ENCODE measurements around the gene CEMIP.

CEMIP gene

DNA sequence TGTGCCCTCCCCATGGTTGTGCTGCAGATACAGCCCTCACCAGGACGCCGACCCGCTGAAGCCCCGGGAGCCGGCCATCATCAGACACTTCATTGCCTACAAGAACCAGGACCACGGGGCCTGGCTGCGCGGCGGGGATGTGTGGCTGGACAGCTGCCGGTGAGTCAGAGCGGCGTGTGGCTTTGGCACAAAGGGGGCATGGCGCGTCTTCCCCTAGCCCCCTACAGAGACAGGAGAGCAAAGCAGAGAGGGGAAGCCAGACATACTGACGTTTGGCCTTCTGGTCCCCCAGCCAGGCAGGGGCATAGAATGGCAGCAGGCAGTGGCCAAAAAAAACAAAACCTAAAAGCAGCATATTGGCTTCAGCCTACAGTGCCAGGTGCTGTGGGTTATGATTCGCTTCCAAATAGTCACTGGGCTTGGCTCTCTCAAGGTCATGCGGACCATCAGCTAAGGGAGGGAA, 146.5 kb downstream of the CEMIP start:
- peaks cover 5 to 9% of the 10 kb centered on the region in 2 donors for H3K36me3 ChIP-seq (ENCODE audit: control insufficient read depth in 2 of 2, insufficient read depth in 2 of 2, low read length in 2 of 2)
- H3K4me1 ChIP-seq (ENCODE audit: control insufficient read depth, insufficient read depth, low read length) = peaks cover 2% of the 10 kb centered on the region
- H3K9ac ChIP-seq (ENCODE audit: low read length in 2 of 2) = no peak overlapping the region
- H3K27ac ChIP-seq (ENCODE audit: low read length) = no peak overlapping the region
- no peaks in the 10 kb centered on the region for H3K9me3 ChIP-seq (ENCODE audit: control insufficient read depth in 2 of 2, low read length in 2 of 2)
- no peaks in the 10 kb centered on the region for H3K27me3 ChIP-seq (ENCODE audit: control insufficient read depth in 1 of 2, insufficient read depth in 2 of 2, low read length in 2 of 2)
- H3K4me3 ChIP-seq (ENCODE audit: low read length in 2 of 2) = no peak overlapping the region

DNA sequence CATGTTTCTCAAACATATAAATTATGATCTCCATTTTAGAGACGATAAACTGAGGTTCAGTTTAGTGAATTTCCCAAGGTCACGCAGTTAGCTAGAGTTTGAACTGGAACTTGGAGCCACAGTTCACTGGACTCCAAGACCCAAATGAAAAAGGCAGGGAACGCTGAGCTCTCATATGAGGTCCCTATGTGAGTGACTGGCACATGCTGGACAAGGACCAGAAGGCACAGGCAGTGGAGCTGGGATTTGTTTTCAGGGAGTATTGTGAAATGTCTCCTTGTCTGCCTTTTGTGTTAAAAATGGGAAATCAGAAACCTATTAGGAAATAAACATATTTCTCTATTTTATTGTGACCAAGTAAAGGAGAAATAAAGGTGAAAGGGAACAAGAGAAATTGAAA, 147.0 kb downstream of the CEMIP start:
- Histone ChIP-seq H3K27ac (ENCODE audit: low read length) (no peak overlapping the region), H3K36me3 (ENCODE audit: control insufficient read depth in 2 of 2, insufficient read depth in 2 of 2, low read length in 2 of 2) (peaks cover 5 to 9% of the 10 kb centered on the region in 2 donors)

DNA sequence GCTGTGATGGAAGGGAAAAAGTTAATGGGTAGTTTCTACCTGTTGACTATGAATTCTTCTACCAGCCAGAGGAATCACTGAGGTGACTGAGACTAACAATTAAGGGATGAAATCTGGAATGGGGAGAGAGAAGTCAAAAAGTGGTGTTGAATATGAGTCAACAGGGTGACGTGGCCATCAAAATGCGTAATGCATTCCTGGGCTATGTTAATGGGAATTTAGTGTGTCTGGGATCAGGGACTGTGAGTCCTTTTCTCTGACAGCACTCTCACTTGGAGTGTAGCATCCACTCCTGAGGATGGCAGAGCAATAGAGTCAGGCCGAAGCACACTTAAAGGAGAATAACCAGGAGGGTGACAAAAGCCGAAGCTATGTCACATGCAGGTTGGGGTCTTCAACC, 150.1 kb downstream of the CEMIP start:
- Histone ChIP-seq H3K27ac (ENCODE audit: low read length) (no peak overlapping the region), H3K4me1 (ENCODE audit: control insufficient read depth, insufficient read depth, low read length) (peaks cover 21% of the 10 kb centered on the region), H3K9me3 (ENCODE audit: control insufficient read depth in 2 of 2, low read length in 2 of 2) (no peaks in the 10 kb centered on the region), H3K36me3 (ENCODE audit: control insufficient read depth in 2 of 2, insufficient read depth in 2 of 2, low read length in 2 of 2) (peaks cover 2 to 5% of the 10 kb centered on the region in 2 donors), H3K27me3 (ENCODE audit: control insufficient read depth in 1 of 2, insufficient read depth in 2 of 2, low read length in 2 of 2) (no peaks in the 10 kb centered on the region), H3K9ac (ENCODE audit: low read length in 2 of 2) (no peak overlapping the region), H3K4me3 (ENCODE audit: low read length in 2 of 2) (no peak overlapping the region)

More for the DNA sequence above, 147.0 kb downstream of the CEMIP start:
- peaks cover 2% of the 10 kb centered on the region for H3K4me1 ChIP-seq (ENCODE audit: control insufficient read depth, insufficient read depth, low read length)
- H3K9ac ChIP-seq (ENCODE audit: low read length in 2 of 2) = no peak overlapping the region
- no peaks in the 10 kb centered on the region for H3K9me3 ChIP-seq (ENCODE audit: control insufficient read depth in 2 of 2, low read length in 2 of 2)
- no peaks in the 10 kb centered on the region for H3K27me3 ChIP-seq (ENCODE audit: control insufficient read depth in 1 of 2, insufficient read depth in 2 of 2, low read length in 2 of 2)
- no peak overlapping the region for H3K4me3 ChIP-seq (ENCODE audit: low read length in 2 of 2)

DNA sequence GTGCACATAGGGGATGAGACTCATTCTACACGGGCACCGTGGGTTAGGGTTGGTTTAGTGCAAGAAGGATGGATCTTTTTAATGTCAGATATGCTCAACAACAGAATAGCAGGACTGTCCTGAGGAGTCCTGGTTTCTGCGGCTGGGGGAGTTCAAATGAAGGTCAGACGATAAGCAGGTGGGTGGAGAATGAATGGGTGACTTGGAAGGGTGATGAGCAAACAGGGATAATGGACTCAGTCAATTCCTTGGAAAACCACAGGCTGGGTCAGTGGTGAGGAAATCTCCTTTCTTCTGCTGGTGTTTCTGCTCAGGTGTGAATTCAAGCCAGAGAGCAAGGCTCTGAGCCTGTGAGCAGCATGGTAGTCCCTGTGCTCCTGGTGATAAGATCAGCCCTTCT, 150.5 kb downstream of the CEMIP start:
- Histone ChIP-seq H3K9ac (ENCODE audit: low read length in 2 of 2) (no peak overlapping the region), H3K4me1 (ENCODE audit: control insufficient read depth, insufficient read depth, low read length) (peaks cover 25% of the 10 kb centered on the region), H3K27ac (ENCODE audit: low read length) (no peak overlapping the region), H3K9me3 (ENCODE audit: control insufficient read depth in 2 of 2, low read length in 2 of 2) (no peaks in the 10 kb centered on the region), H3K4me3 (ENCODE audit: low read length in 2 of 2) (no peak overlapping the region), H3K27me3 (ENCODE audit: control insufficient read depth in 1 of 2, insufficient read depth in 2 of 2, low read length in 2 of 2) (no peaks in the 10 kb centered on the region), H3K36me3 (ENCODE audit: control insufficient read depth in 2 of 2, insufficient read depth in 2 of 2, low read length in 2 of 2) (peaks cover 0 to 5% of the 10 kb centered on the region in 2 donors)

DNA sequence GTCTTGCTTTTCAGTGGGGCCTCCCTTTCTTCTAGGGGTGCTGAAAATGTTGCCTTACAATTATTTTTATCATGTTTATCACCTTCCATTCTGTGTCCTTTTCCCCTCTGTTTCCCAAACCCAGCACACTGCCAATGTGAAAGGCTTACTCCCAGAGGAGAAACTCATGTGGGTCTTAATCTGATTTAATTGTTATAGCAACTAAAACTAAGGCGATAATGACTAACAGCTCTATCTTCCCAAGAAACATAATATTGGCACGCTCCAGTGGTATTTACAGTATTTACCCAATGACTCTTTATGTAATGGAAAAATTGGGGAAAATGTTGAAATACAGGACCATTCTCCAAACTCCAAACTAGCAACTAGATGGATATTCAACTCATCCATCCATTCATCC, 152.0 kb downstream of the CEMIP start:
- Histone ChIP-seq H3K36me3 (ENCODE audit: control insufficient read depth in 2 of 2, insufficient read depth in 2 of 2, low read length in 2 of 2) (peaks cover 0 to 5% of the 10 kb centered on the region in 2 donors), H3K4me1 (ENCODE audit: control insufficient read depth, insufficient read depth, low read length) (peaks cover 36% of the 10 kb centered on the region), H3K9ac (ENCODE audit: low read length in 2 of 2) (no peak overlapping the region), H3K27ac (ENCODE audit: low read length) (no peak overlapping the region), H3K4me3 (ENCODE audit: low read length in 2 of 2) (no peak overlapping the region), H3K9me3 (ENCODE audit: control insufficient read depth in 2 of 2, low read length in 2 of 2) (no peaks in the 10 kb centered on the region), H3K27me3 (ENCODE audit: control insufficient read depth in 1 of 2, insufficient read depth in 2 of 2, low read length in 2 of 2) (no peaks in the 10 kb centered on the region)

DNA sequence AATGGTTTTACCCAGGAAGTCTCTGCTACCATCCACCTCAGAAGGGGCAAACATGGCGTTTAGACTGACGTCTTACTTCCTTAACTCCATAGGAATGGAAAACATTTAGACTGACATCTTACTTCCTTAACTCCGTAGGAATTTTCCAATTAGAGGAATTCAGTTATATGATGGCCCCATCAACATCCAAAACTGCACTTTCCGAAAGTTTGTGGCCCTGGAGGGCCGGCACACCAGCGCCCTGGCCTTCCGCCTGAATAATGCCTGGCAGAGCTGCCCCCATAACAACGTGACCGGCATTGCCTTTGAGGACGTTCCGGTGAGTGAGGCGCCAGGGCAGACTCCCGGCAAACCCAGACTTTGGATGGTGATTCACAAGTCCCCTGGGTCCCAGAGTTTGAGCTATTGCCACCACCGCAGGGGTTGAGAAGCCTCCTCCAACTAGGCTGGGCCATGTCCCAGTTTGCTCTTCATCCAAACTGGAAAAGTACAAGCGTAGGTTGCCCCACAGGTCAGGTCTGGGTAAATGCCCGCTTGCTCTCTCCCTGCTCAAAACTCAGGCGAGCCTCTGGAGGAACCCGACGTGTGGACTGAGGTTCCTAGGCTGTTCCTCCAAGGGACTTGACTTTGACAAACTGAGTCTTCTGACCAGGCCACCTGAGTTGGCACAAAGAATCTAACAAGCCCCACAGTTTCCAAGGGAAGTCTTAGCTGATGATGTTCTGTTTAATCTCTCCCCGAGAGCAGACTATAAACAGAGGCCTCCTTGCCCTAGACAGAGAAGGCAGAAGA, 152.7 kb downstream of the CEMIP start:
- Histone ChIP-seq H3K27ac (ENCODE audit: low read length) (peak overlapping the region; percentile 91), H3K36me3 (ENCODE audit: control insufficient read depth in 2 of 2, insufficient read depth in 2 of 2, low read length in 2 of 2) (peaks cover 0 to 5% of the 10 kb centered on the region in 2 donors), H3K9me3 (ENCODE audit: control insufficient read depth in 2 of 2, low read length in 2 of 2) (no peaks in the 10 kb centered on the region), H3K4me3 (ENCODE audit: low read length in 2 of 2) (peak overlapping the region in 1 of 2 donors; percentile 47), H3K9ac (ENCODE audit: low read length in 2 of 2) (peak overlapping the region; percentile 3 to 47), H3K27me3 (ENCODE audit: control insufficient read depth in 1 of 2, insufficient read depth in 2 of 2, low read length in 2 of 2) (no peaks in the 10 kb centered on the region), H3K4me1 (ENCODE audit: control insufficient read depth, insufficient read depth, low read length) (peaks cover 42% of the 10 kb centered on the region)

DNA sequence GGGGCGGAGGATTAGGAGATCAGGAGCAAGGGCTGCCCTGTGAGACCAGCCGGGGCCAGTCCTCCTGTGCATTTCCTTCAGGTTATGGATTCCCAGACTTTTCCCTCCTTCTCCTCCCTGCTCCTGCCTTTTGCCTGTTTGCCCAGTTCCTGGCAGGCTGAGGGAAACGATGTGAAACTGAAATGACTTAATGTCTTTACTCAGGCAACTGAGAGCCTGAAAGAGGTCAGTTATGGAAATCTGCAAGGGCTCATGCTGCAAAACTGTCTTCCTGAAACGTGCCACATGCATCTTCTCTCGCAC, 153.3 kb downstream of the CEMIP start:
- Histone ChIP-seq H3K4me3 (ENCODE audit: low read length in 2 of 2) (peak overlapping the region in 1 of 2 donors; percentile 47), H3K27ac (ENCODE audit: low read length) (peak overlapping the region; percentile 91), H3K4me1 (ENCODE audit: control insufficient read depth, insufficient read depth, low read length) (peaks cover 47% of the 10 kb centered on the region), H3K36me3 (ENCODE audit: control insufficient read depth in 2 of 2, insufficient read depth in 2 of 2, low read length in 2 of 2) (peaks cover 0 to 5% of the 10 kb centered on the region in 2 donors), H3K27me3 (ENCODE audit: control insufficient read depth in 1 of 2, insufficient read depth in 2 of 2, low read length in 2 of 2) (no peaks in the 10 kb centered on the region), H3K9ac (ENCODE audit: low read length in 2 of 2) (peak overlapping the region; percentile 3 to 36), H3K9me3 (ENCODE audit: control insufficient read depth in 2 of 2, low read length in 2 of 2) (no peaks in the 10 kb centered on the region)

DNA sequence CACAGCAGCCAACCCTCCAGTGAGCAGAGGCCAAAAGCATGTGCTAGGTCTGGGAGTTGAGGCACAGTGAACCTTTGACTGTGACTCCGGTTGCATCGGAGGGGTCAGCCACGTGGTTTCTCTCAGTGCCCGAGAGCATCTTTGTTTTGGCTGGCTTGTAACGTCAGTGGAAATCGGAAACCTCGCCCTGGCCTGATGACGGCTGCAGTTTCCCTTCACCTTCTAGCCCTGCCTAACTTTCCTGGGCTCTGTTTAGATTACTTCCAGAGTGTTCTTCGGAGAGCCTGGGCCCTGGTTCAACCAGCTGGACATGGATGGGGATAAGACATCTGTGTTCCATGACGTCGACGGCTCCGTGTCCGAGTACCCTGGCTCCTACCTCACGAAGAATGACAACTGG, 153.8 kb downstream of the CEMIP start:
- peak overlapping the region; percentile 91 for H3K27ac ChIP-seq (ENCODE audit: low read length)
- peak overlapping the region; percentile 3 to 36 for H3K9ac ChIP-seq (ENCODE audit: low read length in 2 of 2)
- peaks cover 47% of the 10 kb centered on the region for H3K4me1 ChIP-seq (ENCODE audit: control insufficient read depth, insufficient read depth, low read length)
- no peaks in the 10 kb centered on the region for H3K9me3 ChIP-seq (ENCODE audit: control insufficient read depth in 2 of 2, low read length in 2 of 2)
- H3K36me3 ChIP-seq (ENCODE audit: control insufficient read depth in 2 of 2, insufficient read depth in 2 of 2, low read length in 2 of 2) = peaks cover 0 to 5% of the 10 kb centered on the region in 2 donors
- no peaks in the 10 kb centered on the region for H3K27me3 ChIP-seq (ENCODE audit: control insufficient read depth in 1 of 2, insufficient read depth in 2 of 2, low read length in 2 of 2)
- peak overlapping the region in 1 of 2 donors; percentile 49 for H3K4me3 ChIP-seq (ENCODE audit: low read length in 2 of 2)

DNA sequence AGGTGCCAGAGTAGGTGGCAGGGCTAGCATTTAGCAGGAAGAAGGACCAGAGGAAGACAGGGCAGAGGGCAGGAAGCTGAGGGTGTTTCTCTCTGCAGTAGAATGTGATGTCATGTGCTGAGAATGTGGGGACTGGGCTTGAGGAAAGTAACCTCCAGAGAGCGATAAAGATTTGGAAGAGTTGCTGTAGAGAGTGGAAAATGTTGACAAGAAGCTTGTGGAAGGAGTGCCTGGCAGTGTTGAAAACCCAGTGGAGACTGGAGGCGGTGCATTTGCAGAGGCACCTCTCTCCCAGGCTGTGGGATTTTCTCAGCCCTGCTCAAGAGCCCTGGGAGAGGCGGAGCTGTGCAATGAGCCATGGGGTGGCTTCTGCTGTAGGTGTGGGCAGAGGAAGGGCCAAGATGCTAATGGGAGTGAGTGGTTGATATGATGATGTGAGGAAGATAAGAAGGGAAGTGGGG, 155.6 kb downstream of the CEMIP start:
- H3K4me3 ChIP-seq (ENCODE audit: low read length in 2 of 2) = no peak overlapping the region
- H3K36me3 ChIP-seq (ENCODE audit: control insufficient read depth in 2 of 2, insufficient read depth in 2 of 2, low read length in 2 of 2) = no peaks in the 10 kb centered on the region
- H3K9me3 ChIP-seq (ENCODE audit: control insufficient read depth in 2 of 2, low read length in 2 of 2) = no peaks in the 10 kb centered on the region
- H3K4me1 ChIP-seq (ENCODE audit: control insufficient read depth, insufficient read depth, low read length) = peaks cover 47% of the 10 kb centered on the region
- H3K27ac ChIP-seq (ENCODE audit: low read length) = peak overlapping the region; percentile 92
- no peaks in the 10 kb centered on the region for H3K27me3 ChIP-seq (ENCODE audit: control insufficient read depth in 1 of 2, insufficient read depth in 2 of 2, low read length in 2 of 2)
- H3K9ac ChIP-seq (ENCODE audit: low read length in 2 of 2) = no peak overlapping the region

DNA sequence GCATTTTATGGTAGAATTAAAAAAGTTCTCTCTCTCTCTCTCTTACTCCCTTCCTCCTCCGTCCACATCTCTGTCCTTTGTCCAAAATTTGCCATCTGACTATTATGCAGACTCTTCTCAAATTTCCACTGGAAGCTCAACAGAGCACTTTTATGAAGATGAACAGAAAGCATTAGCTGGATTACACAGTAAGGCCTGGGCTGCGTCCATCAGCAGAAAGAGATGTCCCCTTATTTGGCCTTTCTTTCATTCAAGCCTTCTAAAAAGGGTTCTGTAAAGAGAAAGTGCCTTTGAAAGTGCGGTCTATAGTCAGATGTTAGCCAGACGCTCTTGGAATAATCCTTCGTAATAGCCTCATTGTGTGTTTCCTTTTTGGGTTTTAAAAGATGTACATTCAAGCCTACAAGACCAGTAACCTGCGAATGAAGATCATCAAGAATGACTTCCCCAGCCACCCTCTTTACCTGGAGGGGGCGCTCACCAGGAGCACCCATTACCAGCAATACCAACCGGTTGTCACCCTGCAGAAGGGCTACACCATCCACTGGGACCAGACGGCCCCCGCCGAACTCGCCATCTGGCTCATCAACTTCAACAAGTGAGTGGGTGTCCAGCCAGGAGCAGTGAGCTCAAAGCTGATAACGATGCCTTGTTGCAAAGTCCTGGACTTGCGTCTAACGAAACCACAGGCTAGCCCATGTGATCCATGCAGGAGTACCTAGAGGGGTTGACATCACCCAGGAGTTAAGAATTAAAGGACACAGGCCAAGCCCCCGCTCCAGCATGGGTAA, 157.3 kb downstream of the CEMIP start:
- peak overlapping the region in 1 of 2 donors; percentile 54 for H3K4me3 ChIP-seq (ENCODE audit: low read length in 2 of 2)
- H3K27ac ChIP-seq (ENCODE audit: low read length) = peak overlapping the region; percentile 92
- H3K9me3 ChIP-seq (ENCODE audit: control insufficient read depth in 2 of 2, low read length in 2 of 2) = no peaks in the 10 kb centered on the region
- H3K36me3 ChIP-seq (ENCODE audit: control insufficient read depth in 2 of 2, insufficient read depth in 2 of 2, low read length in 2 of 2) = peaks cover under 1 to 1% of the 10 kb centered on the region in 2 donors
- no peaks in the 10 kb centered on the region for H3K27me3 ChIP-seq (ENCODE audit: control insufficient read depth in 1 of 2, insufficient read depth in 2 of 2, low read length in 2 of 2)
- H3K4me1 ChIP-seq (ENCODE audit: control insufficient read depth, insufficient read depth, low read length) = peaks cover 55% of the 10 kb centered on the region
- H3K9ac ChIP-seq (ENCODE audit: low read length in 2 of 2) = no peak overlapping the region

Measured in stomach smooth muscle (tissue), 2 donors.